K562 (cell line): ENCODE measurements around the gene CCL21. TPM values are rescaled to one million over a fixed set of nuclear protein-coding genes. Genes with fewer than 3 reads are reported as not detected.

ENCODE experiments used
- ATAC-seq: fragments of 200-7000 bp; cut with Tn5 transposase; 3 replicates; pipeline ENCODE4 v1.9.1; 2020; ENCODE audit warnings: moderate library complexity
- BruUV-seq: library from RNA; stranded (reverse); fragments of 400-500 nt; replicated peaks from 2 replicates; lab custom pipeline; 2021; lab: Mats Ljungman, UMichigan
- CTCF ChIA-PET: fragments of 300-600 bp; formaldehyde crosslinking; extraction: SDS; loops from one replicate; lab custom pipeline; 2021; ENCODE audit warnings: low intra/inter-chr PET ratio; lab: Yijun Ruan, JAX
- POLR2A ChIA-PET: fragments of 300-600, 350-650 bp; sonication (Branson Sonifier 250); formaldehyde crosslinking; extraction: SDS; loops from one replicate; lab custom pipeline; 2021; ENCODE audit warnings: antibody characterized with exemption, inconsistent platforms; lab: Yijun Ruan, JAX
- DNase-seq, 4 experiments: peaks; one replicate each; pipeline versions ENCODE4 v3.0.0 to v3.0.0-alpha.2; 2011 to 2018; ENCODE audit warnings: low spot score in 3 of 4, mixed read lengths in 3 of 4; ENCODE audit errors: extremely low read depth in 1 of 4
- FAIRE-seq: peaks from 2 replicates; lab custom pipeline; 2011; peaks lifted over from hg19 to GRCh38; lab: Jason Lieb, UNC
- H2AFZ ChIP-seq: 2 replicates; pipeline ENCODE4 v1.6.0; 2011; ENCODE audit warnings: low read depth, low read length, control low read depth, inconsistent platforms
- H3K27ac ChIP-seq: fragments of 200-600 bp; 3 replicates; pipeline ENCODE4 v1.8.0; 2011; ENCODE audit warnings: low read depth, mild to moderate bottlenecking, control low read depth, inconsistent platforms, low read length, moderate library complexity, mixed read lengths; ENCODE audit errors: extremely low read depth
- H3K27me3 ChIP-seq, 2 experiments: fragments of 300-600 bp in 1 of 2; 2 replicates in 1 of 2; 3 replicates in 1 of 2; pipeline versions ENCODE4 v1.6.0 to v1.8.0; 2011; ENCODE audit warnings: inconsistent platforms in 2 of 2, low read length in 2 of 2, mild to moderate bottlenecking in 1 of 2, mixed read lengths in 1 of 2, moderate library complexity in 1 of 2; ENCODE audit not compliant: control insufficient read depth in 2 of 2, insufficient read depth in 2 of 2
- H3K36me3 ChIP-seq: fragments of 300-600 bp; 3 replicates; pipeline ENCODE4 v1.8.0; 2011; ENCODE audit warnings: mild to moderate bottlenecking, low read length, inconsistent platforms; ENCODE audit not compliant: control insufficient read depth, insufficient read depth
- H3K4me1 ChIP-seq, 2 experiments: fragments of 200-600 bp in 1 of 2; replicated peaks in 1 of 2; 2 replicates in 1 of 2; 3 replicates in 1 of 2; pipeline versions ENCODE4 v1.5.1 to v1.8.0; 2011; ENCODE audit warnings: inconsistent platforms in 2 of 2, low read length in 2 of 2, mild to moderate bottlenecking in 1 of 2, mixed read lengths in 1 of 2, moderate library complexity in 1 of 2; ENCODE audit not compliant: control insufficient read depth in 2 of 2, insufficient read depth in 2 of 2
- H3K4me2 ChIP-seq: 2 replicates; pipeline ENCODE4 v1.6.1; 2011; ENCODE audit warnings: low read length, control low read depth, inconsistent platforms, mixed read lengths; ENCODE audit not compliant: insufficient read depth
- H3K4me3 ChIP-seq: fragments of 200-600 bp; sonication (generic), shearing (Covaris generic); 2 replicates; pipeline ENCODE4 v1.5.1; 2016; ENCODE audit warnings: control low read depth, inconsistent platforms
- H3K79me2 ChIP-seq: fragments of 200-600 bp; 3 replicates; pipeline ENCODE4 v1.8.0; 2011; ENCODE audit warnings: low read length, inconsistent platforms; ENCODE audit not compliant: control insufficient read depth, insufficient read depth
- H3K9ac ChIP-seq, 2 experiments: 2 replicates each; pipeline versions ENCODE4 v1.6.0 to v1.6.1; 2011; ENCODE audit warnings: low read depth in 2 of 2, low read length in 2 of 2, control low read depth in 1 of 2, inconsistent platforms in 1 of 2, mild to moderate bottlenecking in 1 of 2, mixed read lengths in 1 of 2; ENCODE audit not compliant: insufficient read depth in 1 of 2
- H3K9me1 ChIP-seq: one replicate; pipeline ENCODE4 v1.6.0; 2011; ENCODE audit warnings: inconsistent platforms, mild to moderate bottlenecking, low read length, moderate library complexity; ENCODE audit not compliant: control insufficient read depth, insufficient read depth
- H3K9me3 ChIP-seq: replicated peaks from 2 replicates; pipeline ENCODE4 v1.5.1; 2011; ENCODE audit warnings: low read depth, low read length, inconsistent platforms; ENCODE audit not compliant: control insufficient read depth, insufficient read depth
- H4K20me1 ChIP-seq: replicated peaks from 2 replicates; pipeline ENCODE4 v1.6.1; 2011; ENCODE audit warnings: low read length, inconsistent platforms, mixed read lengths; ENCODE audit not compliant: control insufficient read depth, insufficient read depth
- EWSR1 ChIP-seq: fragments of 450-650 bp; IDR thresholded peaks from 2 replicates; pipeline ENCODE4 v1.6.1; 2018; ENCODE audit warnings: borderline replicate concordance, mild to moderate bottlenecking, low read depth, moderate library complexity; ENCODE audit not compliant: partially characterized antibody
- IFI16 ChIP-seq: fragments of 250-450 bp; sonication (Bioruptor Pico); IDR thresholded peaks from 2 replicates; pipeline ENCODE4 v2.1.2; 2022; ENCODE audit warnings: mild to moderate bottlenecking, inconsistent platforms
- JUNB ChIP-seq: fragments of 450-650 bp; formaldehyde crosslinking; conservative IDR thresholded peaks from 2 replicates; pipeline ENCODE4 v1.4.0; 2020; ENCODE audit warnings: mild to moderate bottlenecking
- SOX6 ChIP-seq: fragments of 450-650 bp; IDR thresholded peaks from 2 replicates; pipeline ENCODE4 v1.6.1; 2014; ENCODE audit warnings: mild to moderate bottlenecking
- STAT5B ChIP-seq: fragments of 250-450 bp; sonication (Bioruptor Pico); IDR thresholded peaks from 2 replicates; pipeline ENCODE4 v1.8.0; 2021; ENCODE audit warnings: mild to moderate bottlenecking, inconsistent platforms
- TCF15 ChIP-seq: fragments of 250-450 bp; sonication (Bioruptor Pico); IDR thresholded peaks from 2 replicates; pipeline ENCODE4 v1.8.0; 2022; ENCODE audit warnings: moderate library complexity, mild to moderate bottlenecking, inconsistent platforms
- ZBTB1 ChIP-seq: sonication (generic); formaldehyde crosslinking; IDR thresholded peaks from 2 replicates; pipeline ENCODE4 v1.8.1; 2023; ENCODE audit warnings: missing genetic modification reagents, low read depth, mild to moderate bottlenecking, borderline replicate concordance
- ZNF282 ChIP-seq: sonication (generic); formaldehyde crosslinking; IDR thresholded peaks from 2 replicates; pipeline ENCODE4 v1.8.1; 2023; ENCODE audit warnings: missing genetic modification reagents
- WGBS: fragments of 100-300 bp; shearing (Covaris generic); methylation state at CpG from one replicate; pipeline ENCODE4 v1.1.6; 2016; ENCODE audit warnings: low coverage, mixed read lengths; ENCODE audit not compliant: insufficient coverage; ENCODE audit errors: missing lambda C conversion rate; 5-methylcytosine and 5-hydroxymethylcytosine counted together
- in situ Hi-C: fragments of 300-500 bp; cut with MboI; formaldehyde crosslinking; loops from 4 replicates; pipeline ENCODE4 v1.15.0; 2018; ENCODE audit warnings: inconsistent platforms, mixed read lengths
- intact Hi-C: fragments of 100-400 bp; cut with micrococcal nuclease; formaldehyde crosslinking; loops from 2 replicates; pipeline ENCODE4 v1.14.2; 2022
- polyA plus RNA-seq, 8 experiments: library from polyadenylated mRNA; depleted of rRNA in 4 of 8; stranded (reverse) in 5 of 8; unstranded in 3 of 8; fragments of >200 nt; fragmentation: Nextera tagmentation in 2 of 8; fragmentation: Illumina TruSeq in 1 of 8; extraction: Ambion mirVana in 2 of 8; extraction: Trizol in 1 of 8; gene quantifications; 2 replicates each; pipeline versions ENCODE4 v1.2.1 to v1.2.3, GENCODE V29; 2011 to 2014; ENCODE audit warnings: inconsistent platforms in 1 of 8, missing spikeins in 1 of 8
- total RNA-seq, 7 experiments: library from RNA; depleted of rRNA in 6 of 7; stranded (reverse); fragments of >200 nt in 6 of 7; fragmentation: Illumina TruSeq in 2 of 7; extraction: Trizol in 2 of 7; gene quantifications; 2 replicates each; pipeline versions ENCODE4 v1.2.1 to v1.2.3, GENCODE V29; 2011 to 2021; ENCODE audit warnings: low replicate concordance in 1 of 7
- TF ChIP-seq, protein P1 (sequence below), 2 experiments: fragments of 450-650 bp in 1 of 2; sonication (generic) in 1 of 2; formaldehyde crosslinking in 1 of 2; IDR thresholded peaks in 1 of 2; conservative IDR thresholded peaks in 1 of 2; 2 replicates each; pipeline versions ENCODE4 v1.6.1 to v1.8.1; 2016 to 2023; ENCODE audit warnings: mild to moderate bottlenecking in 2 of 2, moderate library complexity in 2 of 2, inconsistent platforms in 1 of 2, missing genetic modification reagents in 1 of 2

Gene CCL21
- total and polyA plus RNA-seq, 9 of the 15 experiments (the other 6 are each of a cell fraction or from before 2014, with no cell fraction given) = not detected

DNA sequence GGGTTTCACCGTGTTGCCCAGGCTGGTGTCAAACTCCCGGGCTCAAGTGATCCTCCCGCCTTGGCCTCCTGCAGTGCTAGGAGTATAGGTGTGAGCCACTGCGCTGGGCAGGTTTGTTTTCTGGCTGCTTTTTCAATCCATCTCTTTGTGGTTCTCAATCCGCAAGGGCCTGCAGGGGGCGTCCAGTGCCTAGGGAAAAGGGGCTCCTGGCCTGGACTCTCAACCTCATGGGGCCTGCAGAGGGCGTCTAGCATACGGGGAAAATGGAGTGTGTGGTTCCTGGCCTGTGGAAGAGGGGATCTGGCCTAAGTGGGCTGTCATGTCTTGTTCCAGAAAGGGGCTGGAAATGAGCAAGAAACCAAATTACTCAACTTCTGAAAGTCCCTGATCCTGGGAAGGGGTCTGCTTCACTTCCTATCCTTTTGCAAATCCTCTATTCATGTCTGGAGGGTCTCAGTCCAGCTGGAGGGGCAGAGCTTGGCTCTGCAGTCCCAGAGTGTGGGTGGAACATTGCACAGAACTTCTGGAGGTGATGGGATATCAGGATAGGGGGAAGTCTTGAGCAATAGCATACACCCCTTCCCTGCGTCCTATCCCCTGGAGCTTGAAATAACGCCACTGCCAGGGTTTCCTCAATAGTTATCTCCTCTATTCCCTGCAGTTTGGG, 34.8 kb downstream of the CCL21 start (continued):
- TF ChIP-seq ZBTB1 (CRISPR knock-in tag) = no peak
- no peak for TF ChIP-seq SOX6
- no peak for TF ChIP-seq EWSR1

GRCh38 chr9:34674440-34674839, 35.5 kb downstream of the CCL21 start:
- BruUV-seq = no TSS peak
- ChIA-PET POLR2A (interaction anchor here (1.1 to 1.5 kb wide), 3 partner anchors 11 to 24 kb away, joined by 3 to 4 read pairs (median 3); no protein-coding TSS in a partner anchor), CTCF (interaction anchor here (3.1 kb wide), 1 partner anchor 27 kb away, joined by 20 read pairs; no protein-coding TSS in a partner anchor)
- Histone ChIP-seq H2AFZ (no peak overlapping the region), H3K4me3 (no peak overlapping the region), H4K20me1 (no peaks in the 10 kb centered on the region), H3K36me3 (no peaks in the 10 kb centered on the region), H3K27me3 (no peaks in the 10 kb centered on the region), H3K27ac (no peak overlapping the region), H3K4me2 (no peak overlapping the region), H3K4me1 (peaks cover 0 to 4% of the 10 kb centered on the region in 2 experiments; a peak in 1 of 5 replicates), H3K9ac (no peak overlapping the region), H3K79me2 (no peaks in the 10 kb centered on the region), H3K9me3 (no peaks in the 10 kb centered on the region), H3K9me1 (no peaks in the 10 kb centered on the region)
- DNase-seq (no peak), ATAC-seq (no peak), FAIRE-seq (no peak)
- intact Hi-C loops = no loop called here
- in situ Hi-C loops = no loop called here
- WGBS = 61% methylated on average over 3 of the region's 3 CpGs
- TF ChIP-seq STAT5B (CRISPR knock-in tag) (no peak), JUNB (CRISPR knock-in tag) (no peak), TCF15 (no peak), ZNF282 (CRISPR knock-in tag) (no peak), IFI16 (CRISPR knock-in tag) (no peak)
- TF ChIP-seq, protein P1, sequence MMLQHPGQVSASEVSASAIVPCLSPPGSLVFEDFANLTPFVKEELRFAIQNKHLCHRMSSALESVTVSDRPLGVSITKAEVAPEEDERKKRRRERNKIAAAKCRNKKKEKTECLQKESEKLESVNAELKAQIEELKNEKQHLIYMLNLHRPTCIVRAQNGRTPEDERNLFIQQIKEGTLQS (IDR thresholded peaks at IDR 0.05) = no peak
- TF ChIP-seq, protein P1 (CRISPR knock-in tag; conservative IDR thresholded peaks at IDR 0.05) = no peak
